GM20000 (cell line): ENCODE data around the gene CD300LB.

ENCODE experiments used
- DNase-seq: peaks from one replicate; pipeline ENCODE4 v3.0.0; 2012; ENCODE audit warnings: low spot score
- CTCF ChIP-seq: IDR thresholded peaks from 2 replicates; pipeline ENCODE4 v1.5.1; 2012; ENCODE audit warnings: mild to moderate bottlenecking, control low read depth; ENCODE audit errors: extremely low read depth, missing control alignments

CD300LB gene

GRCh38 chr17:74547736-74548135, 16.5 kb upstream of the CD300LB start:
- TF ChIP-seq CTCF, result no peak
- no peak for DNase-seq

- no peak for DNase-seq
- TF ChIP-seq CTCF, result no peak
These were observed 16.0 kb upstream of the CD300LB start for GRCh38 chr17:74547264-74547663.

GRCh38 chr17:74546586-74546985, 15.3 kb upstream of the CD300LB start:
- no peak for DNase-seq
- TF ChIP-seq CTCF, result no peak

- TF ChIP-seq CTCF, result no peak
- DNase-seq, result peak; percentile 19
These were observed 14.6 kb upstream of the CD300LB start, which contains the start of gene CD300C for GRCh38 chr17:74545843-74546230. Gene CD300C, minus strand, starts transcription at chr17:74546115. Its CDS starts 333 bp downstream, at chr17:74545782.

GRCh38 chr17:74544991-74545842, 13.9 kb upstream of the CD300LB start:
- no peak for DNase-seq
- TF ChIP-seq CTCF, result no peak

- no peak for TF ChIP-seq CTCF
- DNase-seq, result no peak
These were observed 12.9 kb upstream of the CD300LB start for GRCh38 chr17:74543891-74544760.

- no peak for TF ChIP-seq CTCF
- no peak for DNase-seq
These were observed 12.1 kb upstream of the CD300LB start for GRCh38 chr17:74543406-74543805.
